HL-60/S4 treated with retinoic acid at 250 ng/mL for 4 days and 3 days (cell line): ENCODE measurements around the gene SYK.
"Not testable (repeated sequence)": the region's sequence is repeated elsewhere in the genome, so short reads cannot be mapped to it uniquely, and the experiment has no call there.

Source experiments
- in situ Hi-C: fragments of 300-500 bp; cut with MboI; formaldehyde crosslinking; loops from 2 replicates; pipeline ENCODE4 v1.7.0; 2022; ENCODE audit warnings: low sequenced_read_pairs

The SYK gene

GRCh38 chr9:90870621-90871326 is 69.2 kb downstream of the SYK start:
- in situ Hi-C loops, result loop anchor here (5.0 to 25.0 kb wide), 3 partner anchors 633 to 1283 kb away; no protein-coding TSS in a partner anchor

- in situ Hi-C loops, result loop anchor here (5.0 to 25.0 kb wide), 3 partner anchors 634 to 1284 kb away; no protein-coding TSS in a partner anchor
These were observed 69.8 kb downstream of the SYK start for GRCh38 chr9:90871327-90871935.

- in situ Hi-C loops, result loop anchor here (5.0 to 25.0 kb wide), 3 partner anchors 636 to 1286 kb away; no protein-coding TSS in a partner anchor
These were observed 71.2 kb downstream of the SYK start for GRCh38 chr9:90872835-90873294.

- in situ Hi-C loops, result loop anchor here (5.0 to 25.0 kb wide), 3 partner anchors 636 to 1286 kb away; no protein-coding TSS in a partner anchor
These were observed 71.8 kb downstream of the SYK start for GRCh38 chr9:90873422-90873821.

GRCh38 chr9:90874194-90874593 is 72.6 kb downstream of the SYK start:
- in situ Hi-C loops, result loop anchor here (5.0 to 25.0 kb wide), 3 partner anchors 637 to 1287 kb away; no protein-coding TSS in a partner anchor

- in situ Hi-C loops, result no loop called here
These were observed 76.9 kb downstream of the SYK start for GRCh38 chr9:90878562-90878961.

GRCh38 chr9:90880066-90880465 is 78.4 kb downstream of the SYK start:
- in situ Hi-C loops, result no loop called here

GRCh38 chr9:90880669-90881068 is 79.0 kb downstream of the SYK start:
- in situ Hi-C loops, result no loop called here

- in situ Hi-C loops, result no loop called here
These were observed 80.0 kb downstream of the SYK start for GRCh38 chr9:90881648-90882047.

- in situ Hi-C loops, result no loop called here
These were observed 81.5 kb downstream of the SYK start for GRCh38 chr9:90882991-90883600.

GRCh38 chr9:90883661-90884060 is 82.0 kb downstream of the SYK start:
- in situ Hi-C loops, result no loop called here

GRCh38 chr9:90884178-90884577 is 82.6 kb downstream of the SYK start:
- in situ Hi-C loops, result no loop called here

- in situ Hi-C loops, result not testable (repeated sequence)
These were observed 85.2 kb downstream of the SYK start for GRCh38 chr9:90886868-90887267.

- in situ Hi-C loops, result no loop called here
These were observed 87.3 kb downstream of the SYK start for GRCh38 chr9:90888941-90889340.

- in situ Hi-C loops, result no loop called here
These were observed 88.7 kb downstream of the SYK start for GRCh38 chr9:90890146-90890810.

- in situ Hi-C loops, result no loop called here
These were observed 89.9 kb downstream of the SYK start for GRCh38 chr9:90891308-90892040.

GRCh38 chr9:90892918-90893317 is 91.3 kb downstream of the SYK start:
- in situ Hi-C loops, result no loop called here

GRCh38 chr9:90893706-90894105 is 92.1 kb downstream of the SYK start:
- in situ Hi-C loops, result no loop called here

- in situ Hi-C loops, result no loop called here
These were observed 93.5 kb downstream of the SYK start for GRCh38 chr9:90894986-90895687.

- in situ Hi-C loops, result no loop called here
These were observed 94.2 kb downstream of the SYK start for GRCh38 chr9:90895786-90896185.
